SK-N-MC (cell line): ENCODE data around the gene ZNF791.
"Not testable (repeated sequence)": the region's sequence is repeated elsewhere in the genome, so short reads cannot be mapped to it uniquely, and the experiment has no call there.

Experiments
- DNase-seq: peaks from one replicate; pipeline ENCODE4 v3.0.0-alpha.2; 2011; ENCODE audit warnings: low read depth, low spot score
- H3K27ac ChIP-seq: fragments of 200-600 bp; sonication (generic); 2 replicates; pipeline ENCODE4 v1.5.1; 2016; ENCODE audit warnings: mixed run types
- H3K36me3 ChIP-seq: fragments of 200-600 bp; sonication (generic); 2 replicates; pipeline ENCODE4 v1.6.1; 2017; ENCODE audit warnings: antibody characterized with exemption, low read length, mixed read lengths; ENCODE audit not compliant: insufficient read depth
- H3K4me3 ChIP-seq: fragments of 200-600 bp; sonication (generic); 2 replicates; pipeline ENCODE4 v1.5.1; 2016
- H3K9ac ChIP-seq: fragments of 200-600 bp; sonication (generic); 2 replicates; pipeline ENCODE4 v1.8.0; 2017; ENCODE audit warnings: mixed run types, mixed read lengths; ENCODE audit not compliant: insufficient read length
- H3K9me3 ChIP-seq: fragments of 200-600 bp; sonication (generic); 2 replicates; pipeline ENCODE4 v1.6.1; 2017; ENCODE audit warnings: low read depth, mild to moderate bottlenecking, antibody characterized with exemption, low read length, moderate library complexity, mixed read lengths
- EZH2 ChIP-seq: fragments of 200-600 bp; sonication (generic); IDR thresholded peaks from one replicate; pipeline ENCODE4 v1.6.1; 2017; ENCODE audit warnings: antibody characterized with exemption
- FOXP2 ChIP-seq: optimal IDR thresholded peaks from 2 replicates; pipeline ENCODE3; 2011; ENCODE audit warnings: mild to moderate bottlenecking, moderate library complexity; ENCODE audit not compliant: insufficient read depth; ENCODE audit errors: extremely low read length, control extremely low read depth
- POLR2AphosphoS5 ChIP-seq: IDR thresholded peaks from 2 replicates; pipeline ENCODE4 v1.6.1; 2012; ENCODE audit warnings: mild to moderate bottlenecking, low read depth, low read length, borderline replicate concordance

The ZNF791 gene

DNA sequence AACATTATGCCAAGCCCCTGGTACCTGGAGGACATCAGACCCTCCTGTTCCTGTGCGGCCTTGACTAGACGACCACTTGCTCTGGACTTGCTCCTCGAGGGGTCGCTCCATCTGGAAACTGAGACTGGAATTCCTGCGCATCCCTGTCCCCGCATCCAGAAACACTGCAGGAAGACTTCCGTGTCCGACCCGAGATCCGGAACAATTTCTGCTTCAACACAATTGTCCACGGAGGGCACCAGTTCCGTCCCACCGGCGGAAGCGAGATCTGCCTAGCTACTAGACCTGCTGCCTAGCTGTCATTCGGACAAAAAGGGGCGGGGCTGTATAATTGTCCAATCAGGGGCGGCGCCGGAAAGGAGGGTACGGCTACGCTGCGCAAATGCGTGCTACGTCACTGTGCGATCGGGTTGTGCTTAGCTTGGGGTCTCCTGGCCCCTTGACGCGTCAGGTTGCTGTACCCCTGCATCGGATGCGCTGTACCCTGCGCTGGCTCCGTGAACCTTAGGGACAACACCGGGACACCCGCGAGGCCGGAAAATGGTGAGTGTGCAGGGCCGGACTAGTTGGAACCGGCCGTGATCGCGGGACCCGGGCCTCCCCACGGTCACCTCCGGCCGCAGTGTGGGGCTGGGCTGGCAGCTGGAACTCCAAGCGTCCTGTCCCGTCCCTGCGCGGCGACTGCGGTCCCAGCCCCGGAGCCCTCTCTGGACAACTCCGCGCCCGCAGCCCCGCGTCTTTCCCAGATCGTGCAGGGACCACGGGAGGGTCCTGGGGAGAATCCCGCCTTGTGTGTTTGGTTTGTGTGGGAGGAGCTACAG lies at the start of gene ZNF791, which contains the start of gene ZNF490:
TSS of gene ZNF791 (plus strand) at position 381 of the 821 bp plus-strand sequence. CDS start at position 541, 160 bp downstream.
TSS of gene ZNF490 (minus strand) at position 274 of the 821 bp plus-strand sequence. CDS start at position 141, 133 bp downstream.
- DNase-seq, result peak; percentile 85
- Histone ChIP-seq H3K36me3 (peaks cover 29% of the 10 kb centered on the region), H3K4me3 (peak within 1 kb of the TSS; percentile 99), H3K27ac (peak within 1 kb of the TSS; percentile 87), H3K9ac (peak within 1 kb of the TSS; percentile 95), H3K9me3 (no peaks in the 10 kb centered on the region; the same call in 1 of the 2 replicates)
- TF ChIP-seq EZH2, result no peak
- TF ChIP-seq POLR2AphosphoS5, result peak; percentile 87
- TF ChIP-seq FOXP2, result no peak

DNA sequence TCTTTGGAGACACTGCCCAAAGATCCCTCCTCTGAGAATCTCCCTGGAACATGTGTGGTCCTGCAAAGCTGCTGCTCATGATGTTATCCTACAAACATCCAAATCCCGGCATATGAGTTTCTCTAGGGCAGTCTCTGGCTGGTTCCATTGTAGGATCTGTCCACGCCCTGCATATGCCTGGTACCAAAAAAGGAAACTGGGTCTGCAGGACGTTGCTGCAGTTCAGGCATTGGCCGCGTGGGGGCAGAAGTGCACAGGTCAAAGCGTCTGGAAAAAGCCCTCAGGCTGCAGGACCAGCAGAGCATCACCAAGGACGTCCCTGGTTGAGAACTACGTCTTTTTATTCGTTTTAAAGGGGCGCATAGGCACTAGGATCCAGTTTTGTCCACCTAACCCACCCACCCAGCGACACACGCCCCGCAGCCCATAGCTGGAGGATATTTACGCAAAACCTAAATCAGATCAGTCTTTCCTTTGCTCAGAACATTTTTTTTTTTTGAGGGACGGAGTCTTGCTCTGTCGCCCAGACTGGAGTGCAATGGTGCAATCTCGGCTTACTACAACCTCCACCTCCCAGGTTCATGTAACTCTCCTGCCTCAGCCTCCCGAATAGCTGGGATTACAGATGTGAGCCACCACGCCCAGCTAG lies 46.6 kb upstream of the ZNF791 start:
- Histone ChIP-seq H3K36me3 (no peaks in the 10 kb centered on the region), H3K4me3 (no peak overlapping the region), H3K9ac (no peak overlapping the region), H3K27ac (no peak overlapping the region), H3K9me3 (no peaks in the 10 kb centered on the region)
- TF ChIP-seq FOXP2, result no peak
- no peak for TF ChIP-seq EZH2
- no peak for TF ChIP-seq POLR2AphosphoS5
- peak; percentile 60 for DNase-seq

DNA sequence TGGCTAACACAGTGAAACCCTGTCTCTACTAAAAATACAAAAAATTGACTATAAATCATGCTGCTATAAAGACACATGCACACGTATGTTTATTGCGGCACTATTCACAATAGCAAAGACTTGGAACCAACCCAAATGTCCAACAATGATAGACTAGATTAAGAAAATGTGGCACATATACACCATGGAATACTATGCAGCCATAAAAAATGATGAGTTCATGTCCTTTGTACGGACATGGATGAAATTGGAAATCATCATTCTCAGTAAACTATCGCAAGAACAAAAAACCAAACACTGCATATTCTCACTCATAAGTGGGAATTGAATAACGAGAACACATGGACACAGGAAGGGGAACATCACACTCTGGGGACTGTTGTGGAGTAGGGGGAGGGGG lies 44.3 kb upstream of the ZNF791 start:
- H3K36me3 ChIP-seq, H3K27ac ChIP-seq, H3K9me3 ChIP-seq, H3K9ac ChIP-seq, H3K4me3 ChIP-seq, DNase-seq: not testable (repeated sequence)

DNA sequence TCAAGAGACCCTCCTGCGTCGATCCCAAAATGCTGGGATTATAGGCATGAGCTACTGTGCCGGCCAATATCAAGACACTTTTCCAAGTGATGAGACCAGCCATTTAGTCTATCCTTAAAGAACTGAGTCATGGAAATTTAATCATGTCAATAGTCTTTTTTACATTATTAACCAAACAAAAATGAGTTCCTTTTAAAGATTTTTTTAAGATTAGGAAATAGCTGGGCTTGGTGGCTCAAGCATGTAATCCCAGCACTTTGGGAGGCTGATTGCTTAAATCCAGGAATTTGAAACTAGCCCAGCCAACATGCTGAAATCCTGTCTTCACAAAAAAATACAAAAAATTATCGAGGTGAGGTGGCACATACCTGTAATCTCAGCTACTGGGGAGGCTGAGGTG lies 42.8 kb upstream of the ZNF791 start:
- TF ChIP-seq EZH2, result no peak
- TF ChIP-seq FOXP2, result no peak
- no peak for TF ChIP-seq POLR2AphosphoS5
- Histone ChIP-seq H3K36me3 (no peaks in the 10 kb centered on the region), H3K4me3 (no peak overlapping the region), H3K9ac (no peak overlapping the region), H3K27ac (no peak overlapping the region), H3K9me3 (no peaks in the 10 kb centered on the region)
- no peak for DNase-seq

DNA sequence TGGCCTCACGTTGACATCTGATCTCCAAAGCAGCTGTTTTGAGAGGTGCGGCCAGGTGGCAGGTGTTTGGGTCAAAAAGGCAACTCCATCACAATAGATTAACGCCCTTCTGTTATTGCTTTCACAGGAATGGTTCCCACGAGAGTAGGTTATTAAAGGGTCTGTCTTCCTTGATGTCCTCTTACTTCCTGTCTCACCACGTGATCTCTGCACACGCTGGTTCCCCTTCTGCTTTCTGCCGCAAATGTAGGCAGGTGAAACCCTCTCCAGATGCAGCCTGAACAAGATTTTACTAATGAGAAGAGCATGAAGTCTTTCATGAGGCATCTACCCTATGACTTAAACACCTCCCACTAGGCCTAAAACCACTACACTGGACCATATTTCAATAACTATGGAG lies 36.7 kb upstream of the ZNF791 start:
- Histone ChIP-seq H3K27ac (no peak overlapping the region), H3K4me3 (no peak overlapping the region), H3K9me3 (no peaks in the 10 kb centered on the region), H3K36me3 (no peaks in the 10 kb centered on the region; the same call in 1 of the 2 replicates), H3K9ac (no peak overlapping the region)
- TF ChIP-seq POLR2AphosphoS5 (no peak), FOXP2 (no peak), EZH2 (no peak)
- no peak for DNase-seq

DNA sequence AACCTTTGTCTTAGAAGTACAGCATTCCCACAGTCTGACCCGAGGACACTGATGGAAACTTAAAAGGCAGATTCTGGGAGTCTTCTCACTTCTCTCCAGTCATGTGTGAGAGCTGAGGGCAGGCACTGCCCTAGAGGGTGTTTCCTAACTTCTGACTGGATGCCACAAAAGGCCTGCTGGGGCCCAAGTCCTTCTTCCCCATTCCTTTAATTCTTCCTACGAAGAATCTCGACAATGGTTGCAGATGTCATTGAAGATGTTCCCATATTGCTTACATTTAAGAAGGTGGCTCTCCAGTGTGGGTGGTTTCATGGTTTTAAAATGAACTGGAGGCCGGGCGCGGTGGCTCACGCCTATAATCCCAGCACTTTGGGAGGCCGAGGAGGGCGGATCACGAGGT lies 32.1 kb upstream of the ZNF791 start:
- no peak for DNase-seq
- peaks cover 9% of the 10 kb centered on the region for H3K9me3 ChIP-seq
- H3K36me3 ChIP-seq, result peaks cover 28% of the 10 kb centered on the region
- H3K9ac ChIP-seq, result no peak overlapping the region
- H3K4me3 ChIP-seq, result no peak overlapping the region
- TF ChIP-seq POLR2AphosphoS5 (no peak), EZH2 (no peak), FOXP2 (no peak)
- no peak overlapping the region for H3K27ac ChIP-seq

DNA sequence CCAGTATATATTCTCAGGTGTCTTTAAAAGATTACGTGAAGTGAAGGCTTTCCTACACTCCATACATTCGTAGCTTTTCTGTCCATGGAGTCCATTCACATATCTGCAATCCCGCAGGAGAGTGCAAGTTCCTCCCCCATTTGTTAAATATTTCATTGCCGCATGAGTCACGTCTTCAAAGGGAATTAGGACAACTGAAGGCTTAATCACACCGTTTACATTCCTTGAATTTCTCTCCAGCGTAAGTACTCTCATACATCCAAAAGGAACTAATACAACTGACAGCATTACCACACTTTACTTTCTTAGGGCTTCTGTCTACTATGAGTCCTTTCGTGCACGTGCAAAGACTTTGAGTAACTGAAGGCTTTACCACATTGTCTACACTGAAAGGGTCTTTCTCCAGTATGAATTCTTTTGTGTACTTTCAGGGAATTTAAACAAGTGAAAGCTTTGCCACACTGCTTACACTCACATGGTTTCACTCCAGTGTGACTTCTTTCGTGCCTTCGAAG lies 30.5 kb upstream of the ZNF791 start:
- no peak overlapping the region for H3K27ac ChIP-seq
- no peak for TF ChIP-seq POLR2AphosphoS5
- TF ChIP-seq EZH2, result no peak
- TF ChIP-seq FOXP2, result no peak
- no peak for DNase-seq
- no peak overlapping the region for H3K9ac ChIP-seq
- H3K9me3 ChIP-seq, result peaks cover 9% of the 10 kb centered on the region
- H3K4me3 ChIP-seq, result no peak overlapping the region
- peaks cover 28% of the 10 kb centered on the region for H3K36me3 ChIP-seq

DNA sequence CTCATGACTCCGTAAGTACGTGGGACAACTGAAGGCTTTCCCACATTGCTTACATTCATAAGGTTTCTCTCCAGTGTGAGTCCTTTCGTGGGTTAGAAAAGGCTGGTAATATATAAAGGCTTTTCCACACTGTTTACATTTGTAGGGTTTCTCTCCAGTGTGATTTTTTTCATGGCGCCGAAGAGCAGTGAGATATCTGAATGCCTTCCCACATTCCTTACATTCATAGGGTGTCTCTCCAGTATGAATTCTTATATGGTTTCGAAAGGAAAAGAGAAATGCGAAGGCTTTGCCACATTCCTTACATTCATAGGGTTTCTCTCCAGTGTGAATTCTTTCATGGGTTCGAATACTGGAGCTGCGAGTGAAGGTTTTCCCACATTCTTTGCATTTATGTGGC lies 29.6 kb upstream of the ZNF791 start:
- no peak for DNase-seq
- Histone ChIP-seq H3K4me3 (no peak overlapping the region), H3K36me3 (peaks cover 28% of the 10 kb centered on the region), H3K9me3 (peaks cover 9% of the 10 kb centered on the region), H3K9ac (no peak overlapping the region), H3K27ac (no peak overlapping the region)
- TF ChIP-seq FOXP2 (no peak), POLR2AphosphoS5 (no peak), EZH2 (no peak)

DNA sequence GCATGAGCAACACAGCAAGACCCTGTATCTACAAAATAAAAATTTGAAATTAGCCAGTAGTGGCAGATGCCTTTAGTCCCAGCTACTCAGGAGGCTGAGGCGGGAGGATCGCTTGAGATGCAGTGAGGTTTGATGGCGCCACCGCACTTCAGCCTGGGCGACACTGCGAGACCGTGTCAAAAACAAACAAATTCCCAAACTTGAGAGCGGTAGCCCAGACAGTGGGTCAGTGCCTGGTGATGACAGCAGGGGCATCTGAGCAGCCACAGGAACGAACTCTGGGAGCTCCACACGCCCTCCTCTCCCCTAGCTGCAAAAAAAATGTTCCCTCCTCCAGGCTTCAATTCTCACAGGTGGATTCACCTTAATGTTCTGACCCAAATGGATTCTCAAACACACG lies 14.2 kb upstream of the ZNF791 start:
- Histone ChIP-seq H3K4me3 (no peak overlapping the region), H3K9ac (no peak overlapping the region), H3K36me3 (no peaks in the 10 kb centered on the region), H3K9me3 (no peaks in the 10 kb centered on the region), H3K27ac (no peak overlapping the region)
- DNase-seq, result no peak
- no peak for TF ChIP-seq FOXP2
- TF ChIP-seq EZH2, result no peak
- no peak for TF ChIP-seq POLR2AphosphoS5
